Chondrocyte (in vitro differentiated cells): ENCODE results near the gene SRSF2. TPM values are rescaled to one million over a fixed set of nuclear protein-coding genes. Genes with fewer than 3 reads are reported as not detected.

ENCODE experiments used
- DNase-seq: peaks from one replicate; pipeline ENCODE4 v3.0.0; 2021; ENCODE audit warnings: mixed read lengths, low spot score
- H3K27ac Mint-ChIP-seq: one replicate; pipeline ENCODE4 v1.8.0; 2021; ENCODE audit warnings: mild to moderate bottlenecking, moderate library complexity, mixed read lengths; ENCODE audit not compliant: unreplicated experiment
- H3K27me3 Mint-ChIP-seq: 2 replicates; pipeline ENCODE4 v1.8.0; 2021; ENCODE audit warnings: low read depth, mixed read lengths
- H3K36me3 Mint-ChIP-seq: 2 replicates; pipeline ENCODE4 v1.8.0; 2021; ENCODE audit warnings: low read depth, mixed read lengths
- H3K4me1 Mint-ChIP-seq: 2 replicates; pipeline ENCODE4 v1.8.0; 2021; ENCODE audit warnings: low read depth, mild to moderate bottlenecking, mixed read lengths
- H3K4me3 Mint-ChIP-seq: one replicate; pipeline ENCODE4 v1.8.0; 2021; ENCODE audit warnings: mild to moderate bottlenecking, moderate library complexity, mixed read lengths; ENCODE audit not compliant: unreplicated experiment
- H3K9me3 Mint-ChIP-seq: 2 replicates; pipeline ENCODE4 v1.8.0; 2021; ENCODE audit warnings: low read depth, mixed read lengths
- CTCF ChIP-seq: fragments of 200-600 bp; sonication (generic); IDR thresholded peaks from 2 replicates; pipeline ENCODE4 v1.5.0; 2021; ENCODE audit warnings: antibody characterized with exemption, mild to moderate bottlenecking, moderate library complexity
- total RNA-seq: library from RNA; stranded (reverse); gene quantifications from 3 replicates; pipeline ENCODE4 v1.2.1, GENCODE V29; 2021

The SRSF2 gene
- total RNA-seq, 1 donor from 2014 or later = 94.4 TPM

- H3K9me3 Mint-ChIP-seq = no peaks in the 10 kb centered on the region
- H3K36me3 Mint-ChIP-seq = peaks cover 44% of the 10 kb centered on the region
- H3K4me3 Mint-ChIP-seq = no peak overlapping the region
- peaks cover 32% of the 10 kb centered on the region for H3K4me1 Mint-ChIP-seq
- DNase-seq = no peak
- H3K27me3 Mint-ChIP-seq = no peaks in the 10 kb centered on the region
- no peak for TF ChIP-seq CTCF
- no peak overlapping the region for H3K27ac Mint-ChIP-seq
These were observed 14.9 kb downstream of the SRSF2 start for GRCh38 chr17:76722279-76722678.

GRCh38 chr17:76721463-76721862, 15.7 kb downstream of the SRSF2 start:
- H3K36me3 Mint-ChIP-seq = peaks cover 45% of the 10 kb centered on the region
- no peak overlapping the region for H3K4me3 Mint-ChIP-seq
- TF ChIP-seq CTCF = no peak
- peak overlapping the region; percentile 59 for H3K27ac Mint-ChIP-seq
- H3K4me1 Mint-ChIP-seq = peaks cover 37% of the 10 kb centered on the region
- DNase-seq = no peak
- H3K27me3 Mint-ChIP-seq = no peaks in the 10 kb centered on the region
- H3K9me3 Mint-ChIP-seq = no peaks in the 10 kb centered on the region

GRCh38 chr17:76720941-76721340, 16.2 kb downstream of the SRSF2 start:
- peaks cover 46% of the 10 kb centered on the region for H3K36me3 Mint-ChIP-seq

GRCh38 chr17:76720211-76720610, 16.9 kb downstream of the SRSF2 start:
- Mint-ChIP-seq H3K36me3 (peaks cover 48% of the 10 kb centered on the region), H3K27me3 (no peaks in the 10 kb centered on the region), H3K4me1 (peaks cover 43% of the 10 kb centered on the region), H3K9me3 (no peaks in the 10 kb centered on the region), H3K27ac (no peak overlapping the region), H3K4me3 (no peak overlapping the region)
- TF ChIP-seq CTCF = no peak
- no peak for DNase-seq

More at GRCh38 chr17:76720941-76721340, 16.2 kb downstream of the SRSF2 start:
- H3K27me3 Mint-ChIP-seq = no peaks in the 10 kb centered on the region
- no peak overlapping the region for H3K27ac Mint-ChIP-seq
- no peak overlapping the region for H3K4me3 Mint-ChIP-seq
- H3K9me3 Mint-ChIP-seq = no peaks in the 10 kb centered on the region
- peaks cover 42% of the 10 kb centered on the region for H3K4me1 Mint-ChIP-seq
- DNase-seq = no peak
- TF ChIP-seq CTCF = no peak

GRCh38 chr17:76718516-76718915, 18.6 kb downstream of the SRSF2 start:
- Mint-ChIP-seq H3K4me1 (peaks cover 39% of the 10 kb centered on the region), H3K4me3 (no peak overlapping the region), H3K27me3 (no peaks in the 10 kb centered on the region), H3K36me3 (peaks cover 52% of the 10 kb centered on the region), H3K9me3 (no peaks in the 10 kb centered on the region), H3K27ac (no peak overlapping the region)
- DNase-seq = no peak
- no peak for TF ChIP-seq CTCF
